Keratinocyte (primary cell): Measurements from ENCODE around the gene PXYLP1.

Experiments
- EZH2 ChIP-seq: IDR thresholded peaks from one replicate; pipeline ENCODE4 v1.6.1; 2012; ENCODE audit warnings: inconsistent platforms, mild to moderate bottlenecking, low read length, moderate library complexity
- TF ChIP-seq, protein P1 (sequence below), 3 experiments: IDR thresholded peaks in 1 of 3; conservative IDR thresholded peaks in 1 of 3; optimal IDR thresholded peaks in 1 of 3; 2 replicates in 2 of 3; 3 replicates in 1 of 3; pipeline versions ENCODE3 to v1.5.1; 2011; ENCODE audit warnings: low read length in 3 of 3, mild to moderate bottlenecking in 3 of 3, moderate library complexity in 2 of 3, control low read depth in 1 of 3, inconsistent platforms in 1 of 3; ENCODE audit not compliant: insufficient read depth in 2 of 3; ENCODE audit errors: extremely low read depth in 1 of 3

DNA sequence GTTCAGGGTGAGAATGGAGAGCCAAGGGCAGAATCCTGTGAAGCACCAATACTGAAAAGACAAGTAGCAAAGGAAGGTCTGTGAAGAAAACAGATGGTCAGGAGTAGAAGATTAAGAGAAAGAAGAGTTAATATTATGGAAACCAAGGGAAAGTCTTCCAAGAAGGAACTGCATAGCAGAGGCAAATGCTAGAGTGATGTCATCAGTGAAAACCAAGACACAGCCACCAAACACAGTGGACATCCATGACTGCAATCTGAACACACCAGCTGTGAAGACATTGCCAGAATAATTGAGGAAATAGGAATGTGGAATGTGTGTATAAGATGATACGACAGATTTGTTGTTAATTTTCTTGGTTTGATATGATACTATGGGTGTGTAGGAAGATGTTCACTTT lies 109.9 kb downstream of the PXYLP1 start:
- TF ChIP-seq, protein P1, sequence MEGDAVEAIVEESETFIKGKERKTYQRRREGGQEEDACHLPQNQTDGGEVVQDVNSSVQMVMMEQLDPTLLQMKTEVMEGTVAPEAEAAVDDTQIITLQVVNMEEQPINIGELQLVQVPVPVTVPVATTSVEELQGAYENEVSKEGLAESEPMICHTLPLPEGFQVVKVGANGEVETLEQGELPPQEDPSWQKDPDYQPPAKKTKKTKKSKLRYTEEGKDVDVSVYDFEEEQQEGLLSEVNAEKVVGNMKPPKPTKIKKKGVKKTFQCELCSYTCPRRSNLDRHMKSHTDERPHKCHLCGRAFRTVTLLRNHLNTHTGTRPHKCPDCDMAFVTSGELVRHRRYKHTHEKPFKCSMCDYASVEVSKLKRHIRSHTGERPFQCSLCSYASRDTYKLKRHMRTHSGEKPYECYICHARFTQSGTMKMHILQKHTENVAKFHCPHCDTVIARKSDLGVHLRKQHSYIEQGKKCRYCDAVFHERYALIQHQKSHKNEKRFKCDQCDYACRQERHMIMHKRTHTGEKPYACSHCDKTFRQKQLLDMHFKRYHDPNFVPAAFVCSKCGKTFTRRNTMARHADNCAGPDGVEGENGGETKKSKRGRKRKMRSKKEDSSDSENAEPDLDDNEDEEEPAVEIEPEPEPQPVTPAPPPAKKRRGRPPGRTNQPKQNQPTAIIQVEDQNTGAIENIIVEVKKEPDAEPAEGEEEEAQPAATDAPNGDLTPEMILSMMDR (optimal IDR thresholded peaks at IDR 0.05 in 1 of 3, IDR thresholded peaks at IDR 0.05 in 1 of 3, conservative IDR thresholded peaks at IDR 0.05 in 1 of 3; ENCODE audit: extremely low read depth in 1 of 3, insufficient read depth in 2 of 3, low read length in 3 of 3) = no peak
- no peak for TF ChIP-seq EZH2
